ENCODE data around the gene MYO1G.

DNA sequence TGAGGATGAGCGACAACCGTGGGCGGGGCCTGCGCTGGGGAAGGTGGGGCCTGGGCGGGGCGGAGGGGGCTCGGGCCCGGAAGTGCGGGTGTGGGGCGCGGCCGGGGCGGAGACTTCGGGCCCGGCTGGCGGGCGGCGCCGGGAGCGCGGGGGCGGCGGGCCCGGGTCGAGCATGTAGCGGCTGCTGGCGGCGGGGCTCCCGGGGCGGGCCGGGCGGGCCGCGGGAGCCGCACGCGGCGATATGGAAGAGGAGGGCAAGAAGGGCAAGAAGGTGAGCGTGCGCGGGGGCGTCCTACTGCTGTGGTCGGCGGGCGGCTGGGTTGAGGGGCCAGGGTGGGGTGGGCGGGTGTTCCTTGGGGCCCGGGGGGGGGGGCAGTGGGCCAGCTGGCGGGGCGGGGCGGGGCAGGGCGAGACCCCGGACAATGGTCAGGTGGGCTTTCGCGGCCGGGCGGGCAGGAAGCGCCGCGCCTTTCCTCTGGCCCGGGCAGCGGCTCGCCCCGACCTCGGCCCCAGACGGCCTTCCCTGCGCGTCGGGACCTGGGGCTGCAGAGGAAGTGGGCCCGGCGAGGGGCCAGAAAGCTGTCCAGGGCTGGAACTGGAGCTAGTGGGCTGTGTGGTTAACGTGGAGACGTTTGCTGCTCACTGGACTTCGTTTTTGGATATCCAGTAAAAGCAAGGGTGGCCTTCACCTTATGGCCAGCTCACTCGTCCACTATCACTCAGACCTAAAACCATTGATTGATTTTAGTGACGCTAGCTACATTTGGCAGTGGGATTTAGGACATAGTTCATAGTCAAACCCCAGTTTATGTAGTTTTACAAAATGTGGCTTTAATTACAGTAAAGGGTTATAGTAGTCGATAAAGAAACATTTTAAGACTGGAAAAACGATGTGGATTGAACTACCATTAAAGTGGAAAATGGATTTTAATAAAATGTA lies 21.5 kb upstream of the MYO1G start, which contains the start of gene CCM2:
- TF ChIP-seq ESRRG (CRISPR knock-in tag; IDR thresholded peaks at IDR 0.05), result no peak
- TF ChIP-seq ARNTL (CRISPR knock-in tag; IDR thresholded peaks at IDR 0.05; ENCODE audit: borderline replicate concordance, low read depth), result no peak
- TF ChIP-seq ZNF70 (CRISPR knock-in tag; IDR thresholded peaks at IDR 0.05), result no peak
- no peak for TF ChIP-seq RARB (CRISPR knock-in tag; IDR thresholded peaks at IDR 0.05)
- no peak for TF ChIP-seq ZNF565 (CRISPR knock-in tag; conservative IDR thresholded peaks at IDR 0.05; ENCODE audit: low read depth)
- no peak for TF ChIP-seq PATZ1 (CRISPR knock-in tag; IDR thresholded peaks at IDR 0.05; ENCODE audit: borderline replicate concordance)
- TF ChIP-seq CSDC2 (CRISPR knock-in tag; IDR thresholded peaks at IDR 0.05), result no peak
- no peak for TF ChIP-seq BACH2 (CRISPR knock-in tag; IDR thresholded peaks at IDR 0.05; ENCODE audit: borderline replicate concordance)

All from SK-N-SH treated with all-trans-retinoic acid at 6 μM for 48 hours (cell line).